BJ (cell line): ENCODE measurements around the gene NEK5. TPM values are rescaled to one million over a fixed set of nuclear protein-coding genes. Genes with fewer than 3 reads are reported as not detected.
"Not testable (repeated sequence)": the region's sequence is repeated elsewhere in the genome, so short reads cannot be mapped to it uniquely, and the experiment has no call there.

Experiments used
- CTCF ChIA-PET: fragments of 350-600 bp; formaldehyde crosslinking; extraction: SDS; loops from one replicate; lab custom pipeline; 2021; ENCODE audit warnings: antibody characterized with exemption, inconsistent platforms; lab: Yijun Ruan, JAX
- POLR2A ChIA-PET: fragments of 300-600 bp; sonication (Branson Sonifier 250); formaldehyde crosslinking; extraction: SDS; loops from one replicate; lab custom pipeline; 2021; ENCODE audit warnings: antibody characterized with exemption; lab: Charles Lee
- DNase-seq: peaks from one replicate; pipeline ENCODE4 v3.0.0-alpha.2; 2011; ENCODE audit warnings: low read depth
- H3K27me3 ChIP-seq: 2 replicates; pipeline ENCODE4 v1.6.0; 2011; ENCODE audit warnings: low read length; ENCODE audit not compliant: control insufficient read depth, insufficient read depth
- H3K36me3 ChIP-seq: 2 replicates; pipeline ENCODE4 v1.5.1; 2011; ENCODE audit warnings: low read length; ENCODE audit not compliant: control insufficient read depth, insufficient read depth
- H3K4me3 ChIP-seq: 2 replicates; pipeline ENCODE4 v1.5.1; 2011; ENCODE audit warnings: low read depth, mild to moderate bottlenecking, control low read depth, low read length
- CTCF ChIP-seq: IDR thresholded peaks from 2 replicates; pipeline ENCODE4 v1.5.1; 2011; ENCODE audit warnings: low read depth, mild to moderate bottlenecking, control low read depth, inconsistent platforms, low read length, moderate library complexity; ENCODE audit not compliant: insufficient read depth
- polyA minus RNA-seq: library from RNA; depleted of rRNA, polyadenylated mRNA; stranded (reverse); fragments of >200 nt; gene quantifications from 2 replicates; pipeline ENCODE4 v1.2.3, GENCODE V29; 2011; rRNA and poly(A)+ RNA removed
- polyA plus RNA-seq: library from polyadenylated mRNA; depleted of rRNA; stranded (reverse); fragments of >200 nt; gene quantifications from 2 replicates; pipeline ENCODE4 v1.2.3, GENCODE V29; 2011; rRNA removed

The NEK5 gene, protein sequence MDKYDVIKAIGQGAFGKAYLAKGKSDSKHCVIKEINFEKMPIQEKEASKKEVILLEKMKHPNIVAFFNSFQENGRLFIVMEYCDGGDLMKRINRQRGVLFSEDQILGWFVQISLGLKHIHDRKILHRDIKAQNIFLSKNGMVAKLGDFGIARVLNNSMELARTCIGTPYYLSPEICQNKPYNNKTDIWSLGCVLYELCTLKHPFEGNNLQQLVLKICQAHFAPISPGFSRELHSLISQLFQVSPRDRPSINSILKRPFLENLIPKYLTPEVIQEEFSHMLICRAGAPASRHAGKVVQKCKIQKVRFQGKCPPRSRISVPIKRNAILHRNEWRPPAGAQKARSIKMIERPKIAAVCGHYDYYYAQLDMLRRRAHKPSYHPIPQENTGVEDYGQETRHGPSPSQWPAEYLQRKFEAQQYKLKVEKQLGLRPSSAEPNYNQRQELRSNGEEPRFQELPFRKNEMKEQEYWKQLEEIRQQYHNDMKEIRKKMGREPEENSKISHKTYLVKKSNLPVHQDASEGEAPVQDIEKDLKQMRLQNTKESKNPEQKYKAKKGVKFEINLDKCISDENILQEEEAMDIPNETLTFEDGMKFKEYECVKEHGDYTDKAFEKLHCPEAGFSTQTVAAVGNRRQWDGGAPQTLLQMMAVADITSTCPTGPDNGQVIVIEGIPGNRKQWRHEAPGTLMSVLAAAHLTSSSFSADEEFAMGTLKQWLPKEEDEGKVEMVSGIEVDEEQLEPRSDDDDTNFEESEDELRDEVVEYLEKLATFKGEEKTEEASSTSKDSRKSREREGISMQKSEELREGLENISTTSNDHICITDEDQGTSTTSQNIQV
- polyA plus RNA-seq (0.04 and 0.05 TPM in 2 replicates), polyA minus RNA-seq (0.05 TPM in 1 of 2 replicates, not detected in the other)

DNA sequence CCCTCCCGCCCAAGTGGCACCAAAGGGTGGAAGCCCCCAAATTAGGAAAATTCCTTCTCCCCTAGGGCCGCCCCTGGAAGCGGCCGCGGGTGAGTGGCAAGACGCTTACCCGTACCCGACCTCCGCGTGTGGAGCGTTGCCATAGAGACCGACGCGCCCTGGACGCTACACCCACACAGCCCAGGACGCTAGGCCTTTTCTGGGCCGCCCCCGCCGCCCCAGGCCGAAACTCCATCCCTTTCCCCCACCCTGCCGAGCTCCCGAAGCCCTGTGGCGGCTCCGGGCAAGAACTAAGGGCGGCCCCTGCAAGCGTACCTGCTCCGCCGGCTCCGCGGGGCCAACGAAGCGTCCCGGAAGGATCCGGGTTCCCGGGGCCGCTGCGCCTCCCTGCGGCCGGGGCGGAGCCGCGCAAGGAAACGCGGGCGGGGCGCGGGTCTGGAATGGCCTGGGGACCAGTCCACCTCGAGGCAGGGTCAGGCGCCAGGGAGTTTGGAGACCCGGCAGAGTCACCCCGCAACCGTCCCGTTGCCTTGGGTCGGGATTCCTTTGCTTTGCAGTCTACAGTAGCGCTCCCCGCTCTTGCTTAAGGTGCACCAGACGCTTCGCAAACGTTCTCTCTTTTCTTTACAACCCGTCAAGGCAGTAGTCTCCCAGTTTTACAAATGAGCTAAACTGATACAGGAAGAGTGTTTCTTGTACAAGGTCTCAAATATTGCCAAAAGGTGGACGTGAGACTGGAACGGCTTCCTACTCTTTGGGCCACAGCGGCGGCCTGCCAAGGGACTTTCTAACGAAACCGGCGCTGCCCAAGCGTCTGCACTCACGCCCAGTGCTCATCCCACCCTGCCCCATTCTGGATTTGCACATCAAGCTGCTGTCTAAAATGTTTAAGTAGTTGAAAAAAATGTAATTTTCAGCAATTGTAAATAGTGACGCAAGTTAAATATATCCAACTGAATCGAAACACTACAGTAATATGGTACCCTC is at the start of gene NEK5:
Gene NEK5 (minus strand): TSS at position 360 of the 987 bp plus-strand sequence. CDS start 1,591 bp downstream, outside the sequence.
- TF ChIP-seq CTCF: peak; percentile 69
- DNase-seq: no peak
- Histone ChIP-seq H3K27me3 (no peaks in the 10 kb centered on the region; the same call in 1 of the 2 replicates), H3K36me3 (peaks cover 2% of the 10 kb centered on the region; the same call in 1 of the 2 replicates), H3K4me3 (peak within 1 kb of the TSS; percentile 62)
- ChIA-PET POLR2A (no interaction called here), CTCF (interaction anchor here (0.6 to 4.2 kb wide), 9 partner anchors 8 to 315 kb away, joined by 3 to 42 read pairs (median 7); no protein-coding TSS in a partner anchor)

DNA sequence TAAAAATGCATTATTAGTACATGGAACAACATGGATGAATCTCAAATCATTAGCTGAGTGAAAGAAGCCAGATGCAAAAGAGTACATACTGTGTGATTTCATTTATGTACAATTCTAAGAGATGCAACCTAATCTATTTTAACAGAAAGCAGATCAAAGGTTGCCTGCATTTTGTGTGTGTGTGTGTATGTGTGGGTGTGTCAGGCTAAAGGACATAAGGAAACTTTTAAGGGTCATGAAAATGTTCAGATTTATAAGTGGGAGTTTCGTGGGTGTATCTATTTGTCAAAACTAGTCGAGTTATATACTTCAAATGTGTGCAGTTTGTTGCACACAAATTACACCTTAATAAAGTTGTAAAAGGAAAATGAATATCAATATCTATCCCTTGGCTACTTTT is 48.4 kb upstream of the NEK5 start:
- DNase-seq: no peak
- Histone ChIP-seq H3K36me3 (peaks cover 4% of the 10 kb centered on the region; the same call in 1 of the 2 replicates), H3K4me3 (no peak overlapping the region), H3K27me3 (no peaks in the 10 kb centered on the region)
- POLR2A ChIA-PET: no interaction called here
- TF ChIP-seq CTCF: no peak
- CTCF ChIA-PET: interaction anchor here (0.8 to 1.0 kb wide), 2 partner anchors 10 to 11 kb away, joined by 3 read pairs; no protein-coding TSS in a partner anchor

DNA sequence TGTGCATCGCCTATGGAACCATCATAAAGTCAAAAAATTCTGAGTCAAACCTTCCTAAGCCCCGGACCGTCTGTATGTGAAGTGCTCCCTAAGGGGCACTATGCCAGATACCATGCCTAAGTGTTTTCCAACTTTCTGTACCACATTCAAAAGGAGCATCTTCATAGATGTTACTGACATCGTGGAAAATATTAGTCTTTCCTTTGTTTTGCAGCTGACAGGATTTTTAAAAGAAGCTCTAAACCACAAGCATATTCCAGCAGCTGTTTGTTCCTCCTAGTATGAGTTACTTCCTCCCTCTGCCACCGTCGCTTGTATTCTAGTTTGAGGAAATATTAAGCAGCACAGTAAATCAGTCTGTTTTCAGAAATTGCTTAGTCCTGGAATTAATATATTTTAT is 45.1 kb upstream of the NEK5 start:
- H3K36me3 ChIP-seq, POLR2A ChIA-PET, H3K27me3 ChIP-seq, DNase-seq, H3K4me3 ChIP-seq: not testable (repeated sequence)
- CTCF ChIA-PET: interaction anchor here (1.1 to 1.6 kb wide), 2 partner anchors 9 to 46 kb away, joined by 3 to 4 read pairs; no protein-coding TSS in a partner anchor

DNA sequence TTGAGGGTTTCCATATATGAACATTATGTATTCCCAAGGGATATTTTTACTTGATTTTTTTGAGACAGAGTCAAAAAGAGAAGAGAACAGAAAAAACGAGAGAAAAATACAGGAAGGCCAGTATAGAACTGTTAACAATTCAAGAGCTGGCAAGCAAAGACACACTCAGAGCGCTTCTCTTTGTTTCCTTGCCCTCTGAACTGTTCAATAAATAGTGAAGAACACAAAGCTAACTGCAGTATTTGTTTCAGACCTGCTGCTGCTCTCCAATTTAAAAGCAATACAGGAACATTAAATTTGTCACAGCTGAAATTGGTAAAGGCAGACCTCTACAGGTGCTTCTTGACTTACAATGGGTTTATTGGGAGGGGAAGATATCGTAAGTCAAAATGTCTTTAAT is 44.5 kb upstream of the NEK5 start:
- ChIA-PET CTCF (interaction anchor here (1.6 kb wide), 1 partner anchor 45 kb away, joined by 4 read pairs; no protein-coding TSS in a partner anchor), POLR2A (no interaction called here)

DNA sequence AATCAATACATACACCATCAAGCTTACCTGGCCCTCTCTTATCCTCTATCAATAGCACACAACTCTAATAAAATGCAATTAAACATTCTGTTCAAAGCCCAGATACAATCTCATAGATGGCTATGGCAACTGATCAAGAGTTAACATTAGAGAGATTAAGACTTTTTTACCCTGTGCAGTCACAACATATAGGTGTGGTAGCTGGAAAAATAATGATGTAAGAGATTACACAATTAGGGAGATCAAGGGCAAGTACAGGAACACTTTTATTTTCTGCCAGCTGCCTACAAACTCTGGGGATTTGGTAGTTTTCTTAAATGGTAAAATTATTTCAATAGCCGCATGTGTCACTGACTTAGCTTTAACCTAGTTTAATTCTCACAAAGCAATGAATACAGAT is 42.8 kb upstream of the NEK5 start:
- POLR2A ChIA-PET, H3K27me3 ChIP-seq, DNase-seq, H3K4me3 ChIP-seq, H3K36me3 ChIP-seq: not testable (repeated sequence)
- CTCF ChIA-PET: interaction anchor here (0.6 to 1.1 kb wide), 2 partner anchors 11 to 245 kb away, joined by 3 read pairs; partner anchors contain the start of gene NEK3

More for the DNA sequence above, 44.5 kb upstream of the NEK5 start:
- H3K4me3 ChIP-seq: no peak overlapping the region
- H3K36me3 ChIP-seq: peaks cover 4% of the 10 kb centered on the region; the same call in 1 of the 2 replicates
- no peak for DNase-seq
- TF ChIP-seq CTCF: no peak
- no peaks in the 10 kb centered on the region for H3K27me3 ChIP-seq

DNA sequence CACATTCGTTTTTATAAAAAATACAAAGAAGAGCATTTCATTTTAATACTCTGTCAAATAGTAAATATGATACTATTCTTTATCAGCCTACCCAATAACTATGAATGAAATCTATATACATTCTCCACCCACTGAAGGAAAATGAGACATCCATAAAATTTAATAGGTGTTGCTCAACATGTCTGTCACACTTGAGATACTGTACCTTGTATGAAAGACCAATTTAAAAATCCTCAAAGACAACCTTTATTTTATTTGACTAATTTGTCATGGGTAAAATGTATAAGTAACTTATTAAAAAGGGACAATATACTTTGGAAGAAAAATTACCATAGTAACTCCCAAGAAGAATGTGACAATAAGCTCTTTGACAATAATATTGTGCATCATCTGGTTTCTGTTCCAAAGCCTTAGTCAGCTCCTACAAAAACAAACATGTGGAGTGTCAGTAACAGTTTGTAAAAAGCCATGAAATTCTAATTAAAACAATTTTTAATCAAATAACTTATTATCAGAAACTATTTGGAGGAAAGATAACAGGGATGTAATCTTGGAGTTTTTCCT is 42.0 kb upstream of the NEK5 start:
- H3K36me3 ChIP-seq, DNase-seq, H3K27me3 ChIP-seq, H3K4me3 ChIP-seq, POLR2A ChIA-PET: not testable (repeated sequence)
- CTCF ChIA-PET: interaction anchor here (0.6 to 0.7 kb wide), 2 partner anchors 173 to 246 kb away, joined by 3 read pairs; no protein-coding TSS in a partner anchor
